Measurements from ENCODE around the gene HSPB9. TPM values are rescaled to one million over a fixed set of nuclear protein-coding genes. Genes with fewer than 3 reads are reported as not detected.

Gene HSPB9
- polyA plus RNA-seq, 4 donors: 0.04 to 0.37 TPM; not detected in 2

GRCh38 chr17:42160531-42160910, 37.9 kb downstream of the HSPB9 start:
- no peaks in the 10 kb centered on the region for H3K4me1 ChIP-seq (ENCODE audit: control insufficient read depth in 3 of 3, insufficient read depth in 2 of 3, low read depth in 1 of 3, low read length in 2 of 3)
- DNase-seq (no peak), FAIRE-seq (no peak)
- H3K27me3 ChIP-seq (ENCODE audit: control insufficient read depth in 3 of 3, insufficient read depth in 3 of 3, low read length in 3 of 3): no peaks in the 10 kb centered on the region
- no peaks in the 10 kb centered on the region for H3K9me3 ChIP-seq (ENCODE audit: control insufficient read depth in 2 of 2, insufficient read depth in 1 of 2, low read depth in 1 of 2, low read length in 1 of 2)
- 91 to 98% (median 92%) methylated on average over 7 of the region's 7 CpGs for WGBS, 3 donors
- no peak overlapping the region for H3K4me3 ChIP-seq (ENCODE audit: low read depth in 1 of 3, low read length in 3 of 3)
- no peaks in the 10 kb centered on the region for H3K36me3 ChIP-seq (ENCODE audit: control insufficient read depth in 3 of 3, insufficient read depth in 2 of 3, low read depth in 1 of 3, low read length in 3 of 3)
- no peak overlapping the region for H3K27ac ChIP-seq (ENCODE audit: low read depth in 1 of 3, low read length in 2 of 3)

GRCh38 chr17:42163113-42163512, 40.5 kb downstream of the HSPB9 start:
- Histone ChIP-seq H3K36me3 (ENCODE audit: control insufficient read depth in 3 of 3, insufficient read depth in 2 of 3, low read depth in 1 of 3, low read length in 3 of 3) (no peaks in the 10 kb centered on the region), H3K27me3 (ENCODE audit: control insufficient read depth in 3 of 3, insufficient read depth in 3 of 3, low read length in 3 of 3) (no peaks in the 10 kb centered on the region), H3K9me3 (ENCODE audit: control insufficient read depth in 2 of 2, insufficient read depth in 1 of 2, low read depth in 1 of 2, low read length in 1 of 2) (no peaks in the 10 kb centered on the region), H3K4me3 (ENCODE audit: low read depth in 1 of 3, low read length in 3 of 3) (no peak overlapping the region), H3K4me1 (ENCODE audit: control insufficient read depth in 3 of 3, insufficient read depth in 2 of 3, low read depth in 1 of 3, low read length in 2 of 3) (no peaks in the 10 kb centered on the region), H3K27ac (ENCODE audit: low read depth in 1 of 3, low read length in 2 of 3) (no peak overlapping the region)
- peak in 1 of 2 donors; percentile 23 for DNase-seq
- FAIRE-seq: no peak
- 57 to 63% (median 59%) methylated on average over 8 of the region's 8 CpGs for WGBS, 3 donors

GRCh38 chr17:42163696-42164407, 41.2 kb downstream of the HSPB9 start:
- Histone ChIP-seq H3K27ac (ENCODE audit: low read depth in 1 of 3, low read length in 2 of 3) (no peak overlapping the region), H3K4me1 (ENCODE audit: control insufficient read depth in 3 of 3, insufficient read depth in 2 of 3, low read depth in 1 of 3, low read length in 2 of 3) (no peaks in the 10 kb centered on the region), H3K27me3 (ENCODE audit: control insufficient read depth in 3 of 3, insufficient read depth in 3 of 3, low read length in 3 of 3) (no peaks in the 10 kb centered on the region), H3K36me3 (ENCODE audit: control insufficient read depth in 3 of 3, insufficient read depth in 2 of 3, low read depth in 1 of 3, low read length in 3 of 3) (no peaks in the 10 kb centered on the region), H3K9me3 (ENCODE audit: control insufficient read depth in 2 of 2, insufficient read depth in 1 of 2, low read depth in 1 of 2, low read length in 1 of 2) (no peaks in the 10 kb centered on the region), H3K4me3 (ENCODE audit: low read depth in 1 of 3, low read length in 3 of 3) (no peak overlapping the region)
- 59 to 76% (median 69%) methylated on average over 20 to 22 of the region's 22 CpGs for WGBS, 3 donors
- FAIRE-seq: no peak
- no peak for DNase-seq

GRCh38 chr17:42165751-42166150, 43.1 kb downstream of the HSPB9 start:
- Histone ChIP-seq H3K36me3 (ENCODE audit: control insufficient read depth in 3 of 3, insufficient read depth in 2 of 3, low read depth in 1 of 3, low read length in 3 of 3) (peaks cover 0 to 2% (median 0%) of the 10 kb centered on the region in 3 donors), H3K4me1 (ENCODE audit: control insufficient read depth in 3 of 3, insufficient read depth in 2 of 3, low read depth in 1 of 3, low read length in 2 of 3) (no peaks in the 10 kb centered on the region), H3K27ac (ENCODE audit: low read depth in 1 of 3, low read length in 2 of 3) (no peak overlapping the region), H3K4me3 (ENCODE audit: low read depth in 1 of 3, low read length in 3 of 3) (no peak overlapping the region), H3K9me3 (ENCODE audit: control insufficient read depth in 2 of 2, insufficient read depth in 1 of 2, low read depth in 1 of 2, low read length in 1 of 2) (no peaks in the 10 kb centered on the region), H3K27me3 (ENCODE audit: control insufficient read depth in 3 of 3, insufficient read depth in 3 of 3, low read length in 3 of 3) (peaks cover 0 to 5% (median 0%) of the 10 kb centered on the region in 3 donors)
- DNase-seq (no peak), FAIRE-seq (no peak)
- WGBS, 3 donors: 90 to 95% (median 91%) methylated on average over 6 of the region's 6 CpGs

GRCh38 chr17:42166196-42166763, 43.7 kb downstream of the HSPB9 start:
- 91 to 92% (median 91%) methylated on average over 19 of the region's 19 CpGs for WGBS, 3 donors
- peaks cover 0 to 2% (median 0%) of the 10 kb centered on the region in 3 donors for H3K36me3 ChIP-seq (ENCODE audit: control insufficient read depth in 3 of 3, insufficient read depth in 2 of 3, low read depth in 1 of 3, low read length in 3 of 3)
- no peaks in the 10 kb centered on the region for H3K9me3 ChIP-seq (ENCODE audit: control insufficient read depth in 2 of 2, insufficient read depth in 1 of 2, low read depth in 1 of 2, low read length in 1 of 2)
- no peak overlapping the region for H3K27ac ChIP-seq (ENCODE audit: low read depth in 1 of 3, low read length in 2 of 3)
- H3K4me3 ChIP-seq (ENCODE audit: low read depth in 1 of 3, low read length in 3 of 3): no peak overlapping the region
- H3K4me1 ChIP-seq (ENCODE audit: control insufficient read depth in 3 of 3, insufficient read depth in 2 of 3, low read depth in 1 of 3, low read length in 2 of 3): no peaks in the 10 kb centered on the region
- H3K27me3 ChIP-seq (ENCODE audit: control insufficient read depth in 3 of 3, insufficient read depth in 3 of 3, low read length in 3 of 3): peaks cover 0 to 10% (median 0%) of the 10 kb centered on the region in 3 donors
- FAIRE-seq (no peak), DNase-seq (no peak)

GRCh38 chr17:42167807-42168206, 45.2 kb downstream of the HSPB9 start:
- FAIRE-seq: no peak

GRCh38 chr17:42169351-42169750, 46.7 kb downstream of the HSPB9 start:
- Histone ChIP-seq H3K4me1 (ENCODE audit: control insufficient read depth in 3 of 3, insufficient read depth in 2 of 3, low read depth in 1 of 3, low read length in 2 of 3) (no peaks in the 10 kb centered on the region), H3K27ac (ENCODE audit: low read depth in 1 of 3, low read length in 2 of 3) (no peak overlapping the region), H3K27me3 (ENCODE audit: control insufficient read depth in 3 of 3, insufficient read depth in 3 of 3, low read length in 3 of 3) (peaks cover 0 to 19% (median 0%) of the 10 kb centered on the region in 3 donors), H3K9me3 (ENCODE audit: control insufficient read depth in 2 of 2, insufficient read depth in 1 of 2, low read depth in 1 of 2, low read length in 1 of 2) (no peaks in the 10 kb centered on the region), H3K4me3 (ENCODE audit: low read depth in 1 of 3, low read length in 3 of 3) (no peak overlapping the region), H3K36me3 (ENCODE audit: control insufficient read depth in 3 of 3, insufficient read depth in 2 of 3, low read depth in 1 of 3, low read length in 3 of 3) (peaks cover 0 to 2% (median 0%) of the 10 kb centered on the region in 3 donors)
- DNase-seq: no peak
- 93 to 96% (median 95%) methylated on average over 27 to 29 of the region's 29 CpGs for WGBS, 3 donors
- FAIRE-seq: no peak

More at GRCh38 chr17:42167807-42168206, 45.2 kb downstream of the HSPB9 start:
- no peak for DNase-seq
- Histone ChIP-seq H3K27ac (ENCODE audit: low read depth in 1 of 3, low read length in 2 of 3) (no peak overlapping the region), H3K27me3 (ENCODE audit: control insufficient read depth in 3 of 3, insufficient read depth in 3 of 3, low read length in 3 of 3) (peaks cover 0 to 13% (median 0%) of the 10 kb centered on the region in 3 donors), H3K4me3 (ENCODE audit: low read depth in 1 of 3, low read length in 3 of 3) (no peak overlapping the region), H3K36me3 (ENCODE audit: control insufficient read depth in 3 of 3, insufficient read depth in 2 of 3, low read depth in 1 of 3, low read length in 3 of 3) (peaks cover 0 to 2% (median 0%) of the 10 kb centered on the region in 3 donors), H3K4me1 (ENCODE audit: control insufficient read depth in 3 of 3, insufficient read depth in 2 of 3, low read depth in 1 of 3, low read length in 2 of 3) (no peaks in the 10 kb centered on the region), H3K9me3 (ENCODE audit: control insufficient read depth in 2 of 2, insufficient read depth in 1 of 2, low read depth in 1 of 2, low read length in 1 of 2) (no peaks in the 10 kb centered on the region)
- 92 to 96% (median 96%) methylated on average over 8 of the region's 8 CpGs for WGBS, 3 donors

- H3K27ac ChIP-seq (ENCODE audit: low read depth in 1 of 3, low read length in 2 of 3): no peak overlapping the region
- 53 to 73% (median 62%) methylated on average over 11 of the region's 11 CpGs for WGBS, 3 donors
- DNase-seq: no peak
- H3K4me1 ChIP-seq (ENCODE audit: control insufficient read depth in 3 of 3, insufficient read depth in 2 of 3, low read depth in 1 of 3, low read length in 2 of 3): no peaks in the 10 kb centered on the region
- no peaks in the 10 kb centered on the region for H3K9me3 ChIP-seq (ENCODE audit: control insufficient read depth in 2 of 2, insufficient read depth in 1 of 2, low read depth in 1 of 2, low read length in 1 of 2)
- H3K27me3 ChIP-seq (ENCODE audit: control insufficient read depth in 3 of 3, insufficient read depth in 3 of 3, low read length in 3 of 3): peaks cover 0 to 27% (median 0%) of the 10 kb centered on the region in 3 donors
- H3K36me3 ChIP-seq (ENCODE audit: control insufficient read depth in 3 of 3, insufficient read depth in 2 of 3, low read depth in 1 of 3, low read length in 3 of 3): peaks cover 0 to 2% (median 0%) of the 10 kb centered on the region in 3 donors
- no peak for FAIRE-seq
- no peak overlapping the region for H3K4me3 ChIP-seq (ENCODE audit: low read depth in 1 of 3, low read length in 3 of 3)
These were observed 49.2 kb downstream of the HSPB9 start for GRCh38 chr17:42171831-42172230.
